ENCODE data around the gene LAMA3.

LAMA3 gene

DNA sequence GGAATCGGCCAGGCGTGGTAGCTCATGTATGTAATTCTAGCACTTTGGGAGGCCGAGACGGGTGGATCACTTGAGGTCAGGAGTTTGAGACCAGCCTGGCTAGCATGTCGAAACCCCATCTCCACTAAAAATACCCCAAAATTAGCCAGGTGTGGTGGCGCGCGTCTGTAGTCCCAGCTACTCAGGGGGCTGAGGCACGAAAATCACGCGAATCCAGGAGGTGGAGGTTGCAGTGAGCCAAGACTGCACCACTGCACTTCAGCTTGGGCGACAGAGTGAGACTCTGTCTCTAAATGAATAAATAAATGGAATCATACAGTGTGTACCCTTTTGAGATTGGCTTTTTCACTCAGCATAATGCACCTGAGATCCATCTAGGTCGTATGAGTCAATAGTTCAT is 305.9 kb downstream of the LAMA3 start:
- H3K36me3 ChIP-seq (ENCODE audit: control insufficient read depth, low read depth, low read length) = no peaks in the 10 kb centered on the region
- H3K4me3 ChIP-seq (ENCODE audit: low read length) = no peak overlapping the region
- H3K9ac ChIP-seq (ENCODE audit: low read length) = no peak overlapping the region
- no peak overlapping the region for H3K27ac ChIP-seq (ENCODE audit: low read length)
- H3K27me3 ChIP-seq (ENCODE audit: control insufficient read depth, insufficient read depth, low read length) = no peaks in the 10 kb centered on the region
- no peaks in the 10 kb centered on the region for H3K9me3 ChIP-seq (ENCODE audit: control insufficient read depth, low read depth, low read length)
- no peaks in the 10 kb centered on the region for H3K4me1 ChIP-seq (ENCODE audit: control insufficient read depth, low read depth, low read length)

DNA sequence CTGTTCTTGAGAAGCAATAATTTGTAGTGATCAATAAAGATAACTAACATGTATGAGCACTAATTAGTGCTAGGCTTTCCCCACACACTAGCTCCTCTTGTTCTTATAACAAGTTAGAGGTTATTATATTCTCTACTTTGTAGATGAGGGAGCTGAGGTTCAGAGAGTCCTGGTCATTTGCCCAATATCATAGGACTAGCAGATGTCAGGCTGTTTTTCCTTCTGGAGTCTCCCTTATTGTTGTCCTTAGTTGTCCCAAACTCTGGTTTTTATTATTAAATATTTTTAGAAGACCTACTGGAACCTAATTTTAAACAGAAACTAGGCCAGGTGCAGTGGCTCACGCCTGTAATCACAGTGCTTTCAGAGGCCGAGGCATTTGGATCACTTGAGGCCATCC is 308.8 kb downstream of the LAMA3 start:
- Histone ChIP-seq H3K9ac (ENCODE audit: low read length) (no peak overlapping the region), H3K36me3 (ENCODE audit: control insufficient read depth, low read depth, low read length) (no peaks in the 10 kb centered on the region), H3K9me3 (ENCODE audit: control insufficient read depth, low read depth, low read length) (no peaks in the 10 kb centered on the region), H3K27me3 (ENCODE audit: control insufficient read depth, insufficient read depth, low read length) (no peaks in the 10 kb centered on the region), H3K27ac (ENCODE audit: low read length) (no peak overlapping the region), H3K4me3 (ENCODE audit: low read length) (no peak overlapping the region), H3K4me1 (ENCODE audit: control insufficient read depth, low read depth, low read length) (no peaks in the 10 kb centered on the region)

DNA sequence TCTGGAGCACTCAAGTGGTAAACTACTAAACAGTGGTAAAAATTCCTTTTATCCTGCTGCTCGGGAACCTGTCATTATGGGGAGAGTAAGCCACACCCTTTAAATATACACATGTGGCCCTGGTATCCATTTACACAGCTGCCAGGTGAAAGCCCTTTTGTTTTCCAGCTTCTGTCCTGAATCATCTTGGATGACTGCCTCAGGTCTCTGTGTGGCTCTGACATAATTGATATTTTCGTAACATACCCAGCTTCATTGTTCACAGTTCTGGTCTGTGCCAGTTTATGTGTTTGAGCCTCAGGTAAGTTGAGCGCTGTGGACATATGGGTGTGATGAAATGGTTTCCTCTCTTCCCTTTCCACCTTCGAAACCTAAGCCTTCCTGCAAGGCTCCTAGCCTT is 309.6 kb downstream of the LAMA3 start:
- no peak overlapping the region for H3K9ac ChIP-seq (ENCODE audit: low read length)
- no peaks in the 10 kb centered on the region for H3K27me3 ChIP-seq (ENCODE audit: control insufficient read depth, insufficient read depth, low read length)
- no peaks in the 10 kb centered on the region for H3K9me3 ChIP-seq (ENCODE audit: control insufficient read depth, low read depth, low read length)
- no peaks in the 10 kb centered on the region for H3K4me1 ChIP-seq (ENCODE audit: control insufficient read depth, low read depth, low read length)
- H3K36me3 ChIP-seq (ENCODE audit: control insufficient read depth, low read depth, low read length) = no peaks in the 10 kb centered on the region
- no peak overlapping the region for H3K4me3 ChIP-seq (ENCODE audit: low read length)
- no peak overlapping the region for H3K27ac ChIP-seq (ENCODE audit: low read length)

DNA sequence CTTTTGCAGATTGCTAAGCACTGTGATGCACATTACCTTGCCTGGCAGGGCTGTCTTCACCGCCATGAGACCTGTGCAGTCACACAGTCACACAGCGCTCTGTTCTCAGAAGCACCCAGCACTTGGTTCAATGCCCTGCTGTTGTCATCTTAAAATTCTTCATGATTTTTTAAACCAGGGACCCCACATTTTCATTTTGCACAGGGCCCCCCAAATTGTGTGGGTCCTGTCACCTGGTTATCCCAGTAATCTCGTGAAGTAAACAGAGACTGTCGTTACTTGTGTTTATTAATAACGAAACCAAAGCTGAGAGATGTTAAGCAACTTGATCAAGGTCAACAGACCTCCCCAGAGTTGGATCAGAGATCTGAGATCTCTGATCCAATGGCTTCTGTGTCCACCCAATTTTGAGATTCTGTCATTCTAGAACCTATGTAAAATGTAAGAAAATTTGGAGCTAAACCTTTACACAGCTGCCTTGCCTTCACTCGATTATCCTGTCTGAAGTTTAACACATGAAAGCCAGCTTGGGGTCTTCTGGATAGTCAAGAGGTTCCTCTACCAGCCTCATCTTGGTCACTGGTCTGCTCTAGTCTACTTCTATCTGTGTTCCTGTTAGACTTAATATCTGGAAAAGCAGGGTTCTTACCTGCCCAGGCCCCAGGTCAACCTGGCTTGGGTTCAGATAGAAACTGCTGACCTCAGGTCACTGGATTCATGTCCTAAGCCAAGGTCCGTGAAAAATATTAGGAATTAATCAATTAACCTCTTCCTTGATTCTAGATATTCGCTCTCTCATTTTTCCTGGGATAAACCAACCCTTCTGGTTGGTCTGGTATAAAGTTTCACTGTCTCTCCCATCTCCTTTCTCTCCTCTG is 311.6 kb downstream of the LAMA3 start:
- no peak overlapping the region for H3K4me3 ChIP-seq (ENCODE audit: low read length)
- no peaks in the 10 kb centered on the region for H3K4me1 ChIP-seq (ENCODE audit: control insufficient read depth, low read depth, low read length)
- no peak overlapping the region for H3K9ac ChIP-seq (ENCODE audit: low read length)
- no peak overlapping the region for H3K27ac ChIP-seq (ENCODE audit: low read length)
- H3K27me3 ChIP-seq (ENCODE audit: control insufficient read depth, insufficient read depth, low read length) = no peaks in the 10 kb centered on the region
- H3K9me3 ChIP-seq (ENCODE audit: control insufficient read depth, low read depth, low read length) = no peaks in the 10 kb centered on the region
- H3K36me3 ChIP-seq (ENCODE audit: control insufficient read depth, low read depth, low read length) = no peaks in the 10 kb centered on the region

DNA sequence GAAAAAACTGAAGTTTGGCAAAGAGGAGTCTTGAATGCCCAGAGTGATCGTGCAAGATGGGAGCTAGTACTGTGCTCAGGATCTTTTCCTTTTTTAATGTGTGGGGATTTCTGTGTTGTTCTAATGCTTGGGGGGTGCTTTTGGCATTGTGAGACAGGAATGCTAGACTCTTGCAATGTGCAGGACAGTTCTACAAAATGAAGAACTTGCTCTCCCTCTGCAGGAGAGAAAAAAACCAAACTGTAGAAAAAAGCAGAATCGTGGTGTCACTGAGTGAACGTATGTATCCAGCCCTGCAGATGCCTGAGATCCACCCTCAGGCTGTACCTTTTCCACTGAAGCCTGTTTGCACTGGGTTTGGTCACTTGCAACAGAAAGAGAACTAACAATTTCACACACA is 313.2 kb downstream of the LAMA3 start:
- no peak overlapping the region for H3K9ac ChIP-seq (ENCODE audit: low read length)
- no peaks in the 10 kb centered on the region for H3K4me1 ChIP-seq (ENCODE audit: control insufficient read depth, low read depth, low read length)

DNA sequence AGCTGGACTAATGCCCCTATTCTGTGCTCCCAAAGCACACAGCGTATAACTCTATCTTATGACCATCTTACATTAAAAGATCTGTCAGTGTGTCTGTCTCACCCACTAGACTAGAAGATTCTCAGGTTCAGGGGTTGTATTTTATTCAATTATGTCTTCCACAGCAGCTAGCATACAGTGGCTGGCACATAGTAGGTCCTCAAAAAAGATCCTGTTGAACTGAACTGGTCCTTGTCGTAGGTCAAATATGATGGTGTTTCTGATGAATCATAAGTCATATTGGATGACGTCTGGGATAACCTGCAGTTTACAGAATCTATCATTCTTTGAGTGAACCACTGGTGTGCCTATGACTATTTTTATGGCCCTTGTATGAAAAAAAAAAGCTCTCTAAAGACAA is 314.0 kb downstream of the LAMA3 start:
- H3K9me3 ChIP-seq (ENCODE audit: control insufficient read depth, low read depth, low read length) = no peaks in the 10 kb centered on the region
- H3K4me1 ChIP-seq (ENCODE audit: control insufficient read depth, low read depth, low read length) = no peaks in the 10 kb centered on the region
- H3K27ac ChIP-seq (ENCODE audit: low read length) = no peak overlapping the region
- no peak overlapping the region for H3K4me3 ChIP-seq (ENCODE audit: low read length)
- H3K36me3 ChIP-seq (ENCODE audit: control insufficient read depth, low read depth, low read length) = no peaks in the 10 kb centered on the region
- H3K9ac ChIP-seq (ENCODE audit: low read length) = no peak overlapping the region
- H3K27me3 ChIP-seq (ENCODE audit: control insufficient read depth, insufficient read depth, low read length) = no peaks in the 10 kb centered on the region

More for the DNA sequence above, 313.2 kb downstream of the LAMA3 start:
- no peaks in the 10 kb centered on the region for H3K9me3 ChIP-seq (ENCODE audit: control insufficient read depth, low read depth, low read length)
- H3K27me3 ChIP-seq (ENCODE audit: control insufficient read depth, insufficient read depth, low read length) = no peaks in the 10 kb centered on the region
- H3K4me3 ChIP-seq (ENCODE audit: low read length) = no peak overlapping the region
- no peak overlapping the region for H3K27ac ChIP-seq (ENCODE audit: low read length)
- no peaks in the 10 kb centered on the region for H3K36me3 ChIP-seq (ENCODE audit: control insufficient read depth, low read depth, low read length)

- Histone ChIP-seq H3K9ac (ENCODE audit: low read length) (no peak overlapping the region), H3K36me3 (ENCODE audit: control insufficient read depth, low read depth, low read length) (no peaks in the 10 kb centered on the region), H3K4me3 (ENCODE audit: low read length) (no peak overlapping the region), H3K27ac (ENCODE audit: low read length) (no peak overlapping the region), H3K27me3 (ENCODE audit: control insufficient read depth, insufficient read depth, low read length) (no peaks in the 10 kb centered on the region), H3K4me1 (ENCODE audit: control insufficient read depth, low read depth, low read length) (no peaks in the 10 kb centered on the region), H3K9me3 (ENCODE audit: control insufficient read depth, low read depth, low read length) (no peaks in the 10 kb centered on the region)
Observed at GRCh38 chr18:24003903-24004640, 314.8 kb downstream of the LAMA3 start.
